GM21737 (cell line): ENCODE measurements around the gene PSTPIP1.
A peak's percentile ranks its signal among the peaks of the same experiment; 100 is the strongest.

Experiments used
- ATAC-seq: cut with Tn5 transposase; IDR thresholded peaks from one replicate; pipeline ENCODE4 v1.9.1; 2021; ENCODE audit warnings: mild to moderate bottlenecking, moderate library complexity; ENCODE audit not compliant: unreplicated experiment

The PSTPIP1 gene

GRCh38 chr15:77066971-77067690, 72.2 kb downstream of the PSTPIP1 start:
- ATAC-seq, result no peak

- ATAC-seq, result no peak
These were observed 72.9 kb downstream of the PSTPIP1 start for GRCh38 chr15:77067691-77068367.

GRCh38 chr15:77068633-77069032, 73.7 kb downstream of the PSTPIP1 start:
- ATAC-seq, result no peak

- ATAC-seq, result no peak
These were observed 74.7 kb downstream of the PSTPIP1 start for GRCh38 chr15:77069521-77070121.

GRCh38 chr15:77070180-77070494, 75.2 kb downstream of the PSTPIP1 start:
- ATAC-seq, result no peak

- peak; percentile 86 for ATAC-seq
These were observed 75.8 kb downstream of the PSTPIP1 start, which contains the start of gene TSPAN3 for GRCh38 chr15:77070495-77071304. Gene TSPAN3, minus strand, starts transcription at chr15:77071109. Its CDS starts 155 bp downstream, at chr15:77070954.

GRCh38 chr15:77071305-77072223, 76.6 kb downstream of the PSTPIP1 start:
- ATAC-seq, result no peak

- ATAC-seq, result no peak
These were observed 79.4 kb downstream of the PSTPIP1 start for GRCh38 chr15:77074350-77074749.

- no peak for ATAC-seq
These were observed 80.6 kb downstream of the PSTPIP1 start for GRCh38 chr15:77075528-77075927.

- ATAC-seq, result no peak
These were observed 81.5 kb downstream of the PSTPIP1 start for GRCh38 chr15:77076323-77076915.

- no peak for ATAC-seq
These were observed 87.0 kb downstream of the PSTPIP1 start for GRCh38 chr15:77081971-77082370.

- peak; percentile 78 for ATAC-seq
These were observed 88.6 kb downstream of the PSTPIP1 start for GRCh38 chr15:77083381-77084160.

GRCh38 chr15:77084436-77084835, 89.5 kb downstream of the PSTPIP1 start:
- no peak for ATAC-seq

- ATAC-seq, result no peak
These were observed 90.4 kb downstream of the PSTPIP1 start for GRCh38 chr15:77085297-77085696.
